Activated CD4-positive, alpha-beta T cell treated with anti-CD3 and anti-CD28 coated beads for 36 hours (primary cell): ENCODE measurements around the gene NPHP4. TPM values are rescaled to one million over a fixed set of nuclear protein-coding genes. Genes with fewer than 3 reads are reported as not detected.
"Not testable (repeated sequence)": the region's sequence is repeated elsewhere in the genome, so short reads cannot be mapped to it uniquely, and the experiment has no call there.

Source experiments
- ATAC-seq: fragments of 200-7000 bp; cut with Tn5 transposase; one replicate; pipeline ENCODE4 v1.10.0; 2021; ENCODE audit warnings: mild to moderate bottlenecking, moderate library complexity
- CTCF ChIA-PET: fragments of 350-600 bp; sonication (Branson Sonifier 250); formaldehyde crosslinking; loops from one replicate; lab custom pipeline; 2021; ENCODE audit warnings: antibody characterized with exemption; lab: Charles Lee
- POLR2A ChIA-PET: fragments of 350-600 bp; sonication (Branson Sonifier 250); formaldehyde crosslinking; loops from one replicate; lab custom pipeline; 2021; ENCODE audit warnings: antibody characterized with exemption, inconsistent platforms; lab: Charles Lee
- DNase-seq: peaks from one replicate; pipeline ENCODE4 v3.0.0-alpha.2; 2020
- H3K27ac Mint-ChIP-seq: one replicate; pipeline ENCODE4 v1.8.0; 2021; ENCODE audit warnings: mixed read lengths
- H3K27me3 Mint-ChIP-seq: one replicate; pipeline ENCODE4 v1.8.0; 2021; ENCODE audit warnings: mixed read lengths
- H3K36me3 Mint-ChIP-seq: one replicate; pipeline ENCODE4 v1.8.0; 2021; ENCODE audit warnings: low read depth, mixed read lengths
- H3K4me1 Mint-ChIP-seq: one replicate; pipeline ENCODE4 v1.8.0; 2021; ENCODE audit warnings: mixed read lengths
- H3K4me3 Mint-ChIP-seq: one replicate; pipeline ENCODE4 v1.8.0; 2021; ENCODE audit warnings: mild to moderate bottlenecking, moderate library complexity, mixed read lengths
- H3K9me3 Mint-ChIP-seq: one replicate; pipeline ENCODE4 v1.8.0; 2021; ENCODE audit warnings: low read depth, mixed read lengths
- intact Hi-C, 2 experiments: fragments of 100-400 bp; cut with DNase I in 1 of 2; cut with micrococcal nuclease in 1 of 2; formaldehyde crosslinking; loops; one replicate each; pipeline versions ENCODE4 v1.14.2 to v1.15.1; 2022 to 2024; cut with DNase I, micrococcal nuclease
- total RNA-seq, 2 experiments: library from RNA; stranded (reverse); gene quantifications; one replicate each; pipeline ENCODE4 v1.2.3, GENCODE V29; 2021

The NPHP4 gene
- total RNA-seq, 2 experiments from 2014 or later, result 12.9 to 14.1 TPM

DNA sequence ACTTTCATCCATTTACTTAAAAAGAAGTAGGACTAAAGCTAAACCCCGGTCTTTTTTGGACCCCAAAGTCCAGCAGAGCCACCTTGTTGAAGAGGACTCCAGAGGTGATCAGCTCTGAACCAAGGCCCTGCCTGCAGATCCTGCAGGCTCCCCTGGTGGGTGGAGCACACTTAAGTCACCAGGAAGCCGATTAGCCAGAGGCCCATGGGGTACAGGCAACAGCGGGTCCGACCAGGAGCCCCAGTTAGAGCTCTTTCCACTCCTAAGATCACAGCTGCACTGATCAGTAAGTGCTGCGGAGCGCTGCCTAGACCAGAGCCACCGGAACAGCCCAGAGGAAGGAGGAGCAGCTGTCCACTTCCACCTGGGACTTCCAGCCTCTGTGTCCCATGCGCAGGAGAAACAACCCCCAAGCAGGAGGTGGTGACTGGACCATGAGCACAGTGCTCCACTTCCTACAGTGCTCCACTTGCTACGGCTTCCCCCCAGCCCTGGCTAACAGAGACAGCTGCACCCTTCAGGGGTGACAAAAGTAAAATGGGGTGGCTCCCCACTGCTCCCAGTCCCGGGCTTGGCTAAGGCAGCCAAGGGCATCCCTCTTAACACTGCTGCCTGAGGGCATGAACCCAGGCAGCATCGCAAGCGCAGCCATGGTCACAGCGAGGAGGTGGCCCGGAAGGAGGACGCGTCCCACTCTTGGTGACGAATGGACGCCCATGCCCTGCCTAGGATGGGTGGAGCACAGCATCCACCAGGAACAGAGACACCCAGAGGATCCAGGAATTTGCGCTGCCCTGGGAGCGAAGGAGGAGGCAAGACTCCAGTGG lies 58.0 kb downstream of the NPHP4 start:
- ATAC-seq, result no peak
- CTCF ChIA-PET, result interaction anchor here (0.7 kb wide), 1 partner anchor 31 kb away, joined by 3 read pairs; no protein-coding TSS in a partner anchor
- Mint-ChIP-seq H3K36me3 (peaks cover 12% of the 10 kb centered on the region), H3K4me1 (no peaks in the 10 kb centered on the region), H3K4me3 (no peak overlapping the region), H3K27ac (no peak overlapping the region), H3K9me3 (no peaks in the 10 kb centered on the region), H3K27me3 (no peaks in the 10 kb centered on the region)
- no peak for DNase-seq
- intact Hi-C loops, result no loop called here
- POLR2A ChIA-PET, result no interaction called here

DNA sequence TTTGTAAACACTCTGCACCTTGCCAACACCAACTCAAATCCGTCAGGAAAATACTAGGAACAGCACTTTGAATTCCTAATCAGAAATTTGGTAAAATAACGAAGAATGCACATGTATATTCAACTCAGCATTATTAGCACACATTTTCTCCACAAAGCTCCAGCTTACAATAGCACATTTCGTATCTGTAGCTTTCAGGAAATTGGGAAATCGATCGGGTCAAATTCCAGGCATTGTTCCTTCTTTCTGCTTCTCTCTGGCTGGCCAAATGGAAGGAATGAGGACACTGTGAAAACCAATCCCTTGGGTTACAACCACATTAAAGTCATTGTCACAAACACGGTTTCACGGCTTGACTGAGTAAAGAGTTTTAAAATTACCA lies 58.6 kb downstream of the NPHP4 start:
- no peaks in the 10 kb centered on the region for H3K4me1 Mint-ChIP-seq

GRCh38 chr1:5933050-5933449 lies 59.2 kb downstream of the NPHP4 start:
- no peak for DNase-seq
- ATAC-seq, result no peak
- no peaks in the 10 kb centered on the region for H3K4me1 Mint-ChIP-seq
- H3K27ac Mint-ChIP-seq, result no peak overlapping the region
- H3K36me3 Mint-ChIP-seq, result peaks cover 12% of the 10 kb centered on the region
- CTCF ChIA-PET, result interaction anchor here (0.6 kb wide), 1 partner anchor 60 kb away, joined by 3 read pairs; no protein-coding TSS in a partner anchor
- H3K9me3 Mint-ChIP-seq, result no peaks in the 10 kb centered on the region
- no peak overlapping the region for H3K4me3 Mint-ChIP-seq
- no peaks in the 10 kb centered on the region for H3K27me3 Mint-ChIP-seq
- POLR2A ChIA-PET, result no interaction called here
- intact Hi-C loops, result no loop called here

More for the DNA sequence above, 58.6 kb downstream of the NPHP4 start:
- Mint-ChIP-seq H3K9me3 (no peaks in the 10 kb centered on the region), H3K27me3 (no peaks in the 10 kb centered on the region), H3K27ac (no peak overlapping the region), H3K4me3 (no peak overlapping the region), H3K36me3 (peaks cover 12% of the 10 kb centered on the region)
- POLR2A ChIA-PET, result no interaction called here
- ATAC-seq (no peak), DNase-seq (no peak)
- intact Hi-C loops, result no loop called here
- CTCF ChIA-PET, result interaction anchor here (0.7 kb wide), 1 partner anchor 30 kb away, joined by 3 read pairs; no protein-coding TSS in a partner anchor

DNA sequence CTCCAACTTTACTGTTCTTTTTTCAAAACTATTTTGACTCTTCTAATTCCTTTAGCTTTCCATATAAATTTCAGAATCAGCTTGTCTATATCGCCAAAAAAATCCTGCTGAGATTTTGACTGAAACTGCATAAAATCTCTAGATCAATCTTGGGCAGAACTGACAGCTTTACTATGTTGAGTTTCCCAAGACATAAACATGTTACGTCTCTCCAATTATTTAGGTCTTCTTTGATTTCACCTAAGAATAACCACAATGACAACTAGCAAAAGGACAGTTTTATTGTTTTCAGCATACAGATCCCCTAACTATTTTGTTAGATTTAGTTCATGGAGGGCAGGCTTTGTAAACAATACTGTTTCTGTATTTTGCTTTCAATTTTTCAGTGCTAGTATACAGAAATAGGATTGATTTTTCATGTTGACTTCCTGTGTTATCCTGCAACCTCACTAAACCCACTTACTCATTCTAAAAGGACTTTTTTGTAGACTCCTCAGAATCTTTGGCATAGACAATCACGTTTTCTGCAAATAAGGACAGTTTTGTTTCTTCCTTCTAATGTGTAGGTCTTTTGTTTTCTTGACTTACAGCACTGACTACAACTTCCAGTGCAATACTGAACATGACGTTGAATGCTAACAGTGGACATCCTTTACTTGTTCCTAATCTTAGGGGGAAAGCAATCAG lies 63.4 kb downstream of the NPHP4 start:
- DNase-seq (no peak), ATAC-seq (no peak)
- ChIA-PET POLR2A (interaction anchor here (0.6 kb wide), 1 partner anchor 459 kb away, joined by 5 read pairs; no protein-coding TSS in a partner anchor), CTCF (no interaction called here)
- H3K36me3 Mint-ChIP-seq, result peaks cover 20% of the 10 kb centered on the region
- H3K9me3 Mint-ChIP-seq, result no peaks in the 10 kb centered on the region
- no peak overlapping the region for H3K4me3 Mint-ChIP-seq
- H3K27me3 Mint-ChIP-seq, result no peaks in the 10 kb centered on the region
- no peak overlapping the region for H3K27ac Mint-ChIP-seq
- H3K4me1 Mint-ChIP-seq, result no peaks in the 10 kb centered on the region
- intact Hi-C loops, result no loop called here

DNA sequence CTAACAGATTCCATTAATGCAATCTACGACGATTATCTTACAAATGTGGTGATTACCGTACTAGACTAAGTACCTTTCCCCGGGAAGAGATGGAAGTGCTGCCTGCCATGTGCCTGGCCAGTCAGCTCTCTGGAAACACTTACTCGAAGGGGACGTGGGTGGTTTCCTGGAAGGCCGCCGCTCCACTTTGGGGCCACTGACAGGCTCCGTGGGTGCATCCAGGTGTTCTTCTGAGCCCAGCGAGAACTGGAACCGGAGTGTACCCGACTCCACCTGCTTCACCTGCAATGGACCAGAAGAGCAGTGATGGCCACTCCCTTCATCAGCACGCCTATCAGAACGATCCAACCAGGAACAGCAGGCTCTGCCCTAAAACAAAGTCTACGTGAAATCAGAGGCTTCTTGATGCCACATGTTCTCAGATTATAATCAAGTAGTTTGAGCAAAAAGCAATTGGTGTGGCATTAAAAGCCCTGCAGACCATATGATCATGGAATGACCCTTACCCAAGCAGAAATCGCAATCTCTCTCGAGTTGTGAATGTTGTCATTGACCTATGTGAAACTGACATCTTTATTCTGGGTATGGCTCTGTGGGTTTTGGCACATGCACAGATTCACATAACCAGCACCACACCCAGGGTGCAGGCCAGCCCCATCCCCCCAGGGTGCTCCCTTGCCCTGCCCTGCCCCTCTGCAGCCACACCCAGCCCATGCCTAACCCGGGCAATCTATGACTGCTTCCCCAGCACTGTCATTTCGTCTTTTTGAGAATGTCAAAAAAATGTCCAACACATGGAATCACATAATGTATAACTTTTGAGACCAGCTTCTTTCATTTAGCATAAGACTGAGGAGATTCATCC lies 64.5 kb downstream of the NPHP4 start:
- H3K27me3 Mint-ChIP-seq, result no peaks in the 10 kb centered on the region
- CTCF ChIA-PET, result no interaction called here
- no peaks in the 10 kb centered on the region for H3K4me1 Mint-ChIP-seq
- intact Hi-C loops, result no loop called here
- H3K9me3 Mint-ChIP-seq, result no peaks in the 10 kb centered on the region
- DNase-seq, result no peak
- no peak overlapping the region for H3K4me3 Mint-ChIP-seq
- H3K27ac Mint-ChIP-seq, result no peak overlapping the region
- ATAC-seq, result no peak
- peaks cover 19% of the 10 kb centered on the region for H3K36me3 Mint-ChIP-seq
- POLR2A ChIA-PET, result interaction anchor here (0.6 kb wide), 1 partner anchor 460 kb away, joined by 5 read pairs; no protein-coding TSS in a partner anchor

GRCh38 chr1:5926686-5927435 lies 65.4 kb downstream of the NPHP4 start:
- Mint-ChIP-seq H3K4me1 (no peaks in the 10 kb centered on the region), H3K36me3 (peaks cover 14% of the 10 kb centered on the region), H3K27me3 (no peaks in the 10 kb centered on the region), H3K27ac (no peak overlapping the region), H3K4me3 (no peak overlapping the region), H3K9me3 (no peaks in the 10 kb centered on the region)
- POLR2A ChIA-PET, result no interaction called here
- ATAC-seq (no peak), DNase-seq (no peak)
- CTCF ChIA-PET, result no interaction called here
- intact Hi-C loops, result no loop called here

- DNase-seq, H3K36me3 Mint-ChIP-seq, ATAC-seq, POLR2A ChIA-PET, H3K27me3 Mint-ChIP-seq, intact Hi-C loops, H3K4me1 Mint-ChIP-seq, H3K9me3 Mint-ChIP-seq, H3K4me3 Mint-ChIP-seq, H3K27ac Mint-ChIP-seq, CTCF ChIA-PET: not testable (repeated sequence)
These were observed 69.4 kb downstream of the NPHP4 start for GRCh38 chr1:5922700-5923330.

DNA sequence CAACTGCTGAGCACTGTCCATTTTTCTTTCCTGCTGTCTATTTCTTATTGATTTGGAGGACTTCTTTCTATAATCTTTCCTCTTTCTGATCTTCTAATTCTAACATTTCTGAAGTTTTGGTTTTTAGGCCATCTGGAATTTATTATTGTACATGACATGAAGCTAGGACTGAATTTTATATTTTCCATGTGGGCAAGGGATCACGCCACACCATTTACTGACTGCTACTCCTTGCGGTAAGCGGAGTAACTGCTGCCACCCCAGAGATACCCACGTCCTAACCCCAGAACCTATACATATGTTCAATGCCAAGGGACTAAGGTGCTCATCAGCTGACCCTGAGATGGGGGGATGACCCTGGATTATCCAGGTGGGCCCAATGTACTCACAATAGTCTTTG lies 70.6 kb downstream of the NPHP4 start:
- H3K36me3 Mint-ChIP-seq, result peaks cover 7% of the 10 kb centered on the region
- POLR2A ChIA-PET, result no interaction called here
- no peak overlapping the region for H3K4me3 Mint-ChIP-seq
- H3K27ac Mint-ChIP-seq, result no peak overlapping the region
- no peaks in the 10 kb centered on the region for H3K9me3 Mint-ChIP-seq
- CTCF ChIA-PET, result no interaction called here
- no peak for ATAC-seq
- no peaks in the 10 kb centered on the region for H3K27me3 Mint-ChIP-seq
- no peak for DNase-seq
- intact Hi-C loops, result no loop called here
- no peaks in the 10 kb centered on the region for H3K4me1 Mint-ChIP-seq

DNA sequence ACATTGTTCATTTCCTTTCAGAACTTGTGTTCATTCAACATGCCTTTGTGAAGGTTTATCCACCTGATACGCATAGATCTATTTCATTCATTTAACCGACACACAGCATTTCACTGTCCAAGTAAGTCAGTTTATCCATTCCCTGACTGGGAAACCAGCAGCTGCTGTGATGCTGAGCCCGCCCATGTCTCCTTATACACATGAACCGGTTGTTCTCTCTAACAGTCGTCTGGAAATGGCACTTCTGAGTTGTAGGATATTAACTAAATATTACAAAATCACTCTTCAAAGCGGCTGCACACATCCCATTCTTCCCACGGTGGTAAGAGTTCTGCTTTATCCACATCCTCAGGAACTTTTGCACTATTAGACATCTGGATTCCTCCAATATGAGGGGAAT lies 71.1 kb downstream of the NPHP4 start:
- Mint-ChIP-seq H3K27ac (no peak overlapping the region), H3K4me3 (no peak overlapping the region), H3K36me3 (peaks cover 7% of the 10 kb centered on the region), H3K27me3 (no peaks in the 10 kb centered on the region), H3K4me1 (peaks cover 2% of the 10 kb centered on the region), H3K9me3 (no peaks in the 10 kb centered on the region)
- CTCF ChIA-PET, result no interaction called here
- ATAC-seq (no peak), DNase-seq (no peak)
- intact Hi-C loops, result no loop called here
- POLR2A ChIA-PET, result no interaction called here

DNA sequence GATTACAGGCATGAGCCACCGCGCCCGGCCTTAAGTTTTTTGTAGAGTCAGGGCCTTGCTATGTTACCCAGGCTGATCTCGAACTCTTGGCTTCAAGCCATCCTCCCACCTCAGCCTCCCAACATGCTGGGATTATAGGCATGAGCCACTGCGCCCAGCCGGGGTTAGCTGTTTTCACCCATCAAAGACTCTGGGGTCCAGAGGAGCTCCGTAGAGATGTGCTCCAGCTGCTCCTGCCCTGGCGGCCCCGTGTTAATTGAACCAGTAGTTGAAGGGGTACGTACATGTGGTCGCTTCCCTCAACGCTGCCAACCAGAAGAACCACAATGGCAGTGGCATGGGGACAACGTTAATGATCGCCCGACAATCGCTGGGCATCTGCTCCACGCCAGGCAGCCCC lies 72.0 kb downstream of the NPHP4 start:
- intact Hi-C loops, result no loop called here
- no peaks in the 10 kb centered on the region for H3K9me3 Mint-ChIP-seq
- POLR2A ChIA-PET, result no interaction called here
- H3K36me3 Mint-ChIP-seq, result peaks cover 5% of the 10 kb centered on the region
- no peaks in the 10 kb centered on the region for H3K27me3 Mint-ChIP-seq
- ATAC-seq (no peak), DNase-seq (no peak)
- no peak overlapping the region for H3K4me3 Mint-ChIP-seq
- H3K27ac Mint-ChIP-seq, result no peak overlapping the region
- peaks cover 8% of the 10 kb centered on the region for H3K4me1 Mint-ChIP-seq
- CTCF ChIA-PET, result no interaction called here
